HCT116 (cell line): ENCODE data around the gene IL17C. TPM values are rescaled to one million over a fixed set of nuclear protein-coding genes. Genes with fewer than 3 reads are reported as not detected.

ENCODE experiments used
- ATAC-seq: fragments of 200-7000 bp; cut with Tn5 transposase; 2 replicates; pipeline ENCODE4 v1.9.1; 2020; ENCODE audit warnings: mild to moderate bottlenecking, moderate library complexity
- BruUV-seq: library from RNA; stranded (reverse); fragments of 400-500 nt; replicated peaks from 2 replicates; lab custom pipeline; 2021; lab: Mats Ljungman, UMichigan
- CTCF ChIA-PET: fragments of 300-600 bp; sonication (Branson Sonifier 250); formaldehyde crosslinking; loops from one replicate; lab custom pipeline; 2021; ENCODE audit warnings: antibody characterized with exemption; lab: Charles Lee
- POLR2A ChIA-PET: fragments of 300-600, 350-600 bp; sonication (Branson Sonifier 250); formaldehyde crosslinking; loops from one replicate; lab custom pipeline; 2021; ENCODE audit warnings: antibody characterized with exemption; lab: Charles Lee
- RAD21 ChIA-PET, 2 experiments: fragments of 300-600 bp; sonication (Branson Sonifier 250); formaldehyde crosslinking; loops; one replicate each; lab custom pipeline; 2023; ENCODE audit warnings: low total read pairs in 2 of 2; ENCODE audit not compliant: uncharacterized antibody in 2 of 2, unreplicated experiment in 2 of 2, low non-redundant PET in 1 of 2; lab: Charles Lee
- DNase-seq: peaks from one replicate; pipeline ENCODE4 v3.0.0-alpha.2; 2010; ENCODE audit warnings: low read depth, low spot score
- H2AFZ ChIP-seq: fragments of 200-600 bp; shearing (Covaris generic), sonication (generic); 2 replicates; pipeline ENCODE4 v1.6.1; 2017; ENCODE audit warnings: low read depth, mixed run types, mixed read lengths, antibody characterized with exemption, low read length; ENCODE audit not compliant: poor library complexity, severe bottlenecking
- H3K27ac ChIP-seq: 2 replicates; pipeline ENCODE4 v1.5.1; 2012; ENCODE audit warnings: low read depth, low read length
- H3K27me3 ChIP-seq: fragments of 200-600 bp; sonication (generic); 2 replicates; pipeline ENCODE4 v1.6.1; 2016; ENCODE audit warnings: mixed run types, low read length, mixed read lengths; ENCODE audit not compliant: insufficient read depth
- H3K36me3 ChIP-seq, 2 experiments: fragments of 200-500 bp in 1 of 2; fragments of 200-600 bp in 1 of 2; sonication (Bioruptor generic) in 1 of 2; sonication (generic) in 1 of 2; 2 replicates each; pipeline versions ENCODE4 v1.5.1 to v1.6.1; 2014 to 2016; ENCODE audit warnings: low read length in 2 of 2, inconsistent platforms in 1 of 2, mixed read lengths in 1 of 2, mixed run types in 1 of 2; ENCODE audit not compliant: insufficient read depth in 2 of 2, control insufficient read depth in 1 of 2
- H3K4me1 ChIP-seq, 2 experiments: fragments of 200-600 bp in 1 of 2; sonication (generic) in 1 of 2; 2 replicates each; pipeline versions ENCODE4 v1.5.1 to v1.6.1; 2012 to 2017; ENCODE audit warnings: low read length in 2 of 2, inconsistent platforms in 1 of 2, mild to moderate bottlenecking in 1 of 2, mixed read lengths in 1 of 2, mixed run types in 1 of 2, moderate library complexity in 1 of 2; ENCODE audit not compliant: insufficient read depth in 2 of 2, control insufficient read depth in 1 of 2
- H3K4me2 ChIP-seq: fragments of 200-600 bp; sonication (generic); 2 replicates; pipeline ENCODE4 v1.6.1; 2017; ENCODE audit warnings: mixed run types, low read length, mixed read lengths
- H3K4me3 ChIP-seq, 2 experiments: fragments of 200-600 bp in 1 of 2; sonication (generic) in 1 of 2; replicated peaks in 1 of 2; 2 replicates each; pipeline ENCODE4 v1.5.1; 2011 to 2016; ENCODE audit warnings: low read length in 2 of 2, control low read depth in 1 of 2, low read depth in 1 of 2, mild to moderate bottlenecking in 1 of 2, mixed read lengths in 1 of 2, mixed run types in 1 of 2
- H3K79me2 ChIP-seq: fragments of 200-600 bp; sonication (generic); 2 replicates; pipeline ENCODE4 v1.6.1; 2017; ENCODE audit warnings: mild to moderate bottlenecking, mixed run types, low read length, moderate library complexity, mixed read lengths; ENCODE audit not compliant: insufficient read depth
- H3K9ac ChIP-seq: fragments of 200-600 bp; sonication (generic); 2 replicates; pipeline ENCODE4 v1.6.1; 2016; ENCODE audit warnings: low read length, mixed read lengths
- H3K9me2 ChIP-seq: fragments of 200-600 bp; sonication (generic), shearing (Covaris generic); 2 replicates; pipeline ENCODE4 v1.6.1; 2017; ENCODE audit warnings: mixed run types, mild to moderate bottlenecking, moderate library complexity; ENCODE audit not compliant: insufficient read depth
- H3K9me3 ChIP-seq, 2 experiments: fragments of 200-500 bp in 1 of 2; fragments of 200-600 bp in 1 of 2; sonication (Bioruptor generic) in 1 of 2; sonication (generic) in 1 of 2; 2 replicates each; pipeline ENCODE4 v1.6.1; 2014 to 2017; ENCODE audit warnings: low read length in 2 of 2, mixed read lengths in 2 of 2, inconsistent platforms in 1 of 2, low read depth in 1 of 2, mild to moderate bottlenecking in 1 of 2, mixed run types in 1 of 2, moderate library complexity in 1 of 2; ENCODE audit not compliant: control insufficient read depth in 1 of 2, insufficient read depth in 1 of 2
- H4K20me1 ChIP-seq: fragments of 200-600 bp; sonication (generic), shearing (Covaris generic); 2 replicates; pipeline ENCODE4 v1.6.1; 2017; ENCODE audit warnings: mixed run types, mild to moderate bottlenecking, moderate library complexity; ENCODE audit not compliant: insufficient read depth
- CBX3 ChIP-seq: IDR thresholded peaks from 2 replicates; pipeline ENCODE4 v1.6.1; 2012; ENCODE audit warnings: low read depth
- CEBPB ChIP-seq: IDR thresholded peaks from 2 replicates; pipeline ENCODE4 v1.6.1; 2012; ENCODE audit warnings: low read depth
- CTCF ChIP-seq, 3 experiments: fragments of 200-600 bp in 1 of 3; sonication (generic) in 1 of 3; IDR thresholded peaks in 2 of 3; conservative IDR thresholded peaks in 1 of 3; 2 replicates each; pipeline ENCODE4 v1.5.1; 2012 to 2017; ENCODE audit warnings: low read depth in 2 of 3, low read length in 2 of 3, antibody characterized with exemption in 1 of 3, borderline replicate concordance in 1 of 3, control low read depth in 1 of 3, mild to moderate bottlenecking in 1 of 3, mixed read lengths in 1 of 3, mixed run types in 1 of 3, moderate library complexity in 1 of 3; ENCODE audit not compliant: insufficient read depth in 1 of 3
- EZH2phosphoT487 ChIP-seq: fragments of 200-600 bp; IDR thresholded peaks from 2 replicates; pipeline ENCODE4 v1.6.1; 2018; ENCODE audit warnings: antibody characterized with exemption, borderline replicate concordance
- REST ChIP-seq: IDR thresholded peaks from 2 replicates; pipeline ENCODE4 v1.6.1; 2012; ENCODE audit warnings: low read depth
- TCF7L2 ChIP-seq: IDR thresholded peaks from 2 replicates; pipeline ENCODE4 v1.7.0; 2011; ENCODE audit warnings: borderline replicate concordance, inconsistent platforms; ENCODE audit not compliant: insufficient read depth, insufficient read length; ENCODE audit errors: extremely low read depth
- YY1 ChIP-seq: IDR thresholded peaks from 2 replicates; pipeline ENCODE4 v1.6.1; 2011; ENCODE audit warnings: low read length, low read depth, moderate library complexity, mild to moderate bottlenecking; ENCODE audit not compliant: insufficient replicate concordance; ENCODE audit errors: extremely low read depth
- intact Hi-C: fragments of 100-400 bp; cut with micrococcal nuclease; formaldehyde crosslinking; loops from 2 replicates; pipeline ENCODE4 v1.10.0; 2022
- total RNA-seq: library from RNA; stranded (reverse); gene quantifications from one replicate; pipeline ENCODE4 v1.2.1, GENCODE V29; 2021; ENCODE audit not compliant: unreplicated experiment

IL17C gene
- total RNA-seq, 1 experiment from 2014 or later, result not detected

DNA sequence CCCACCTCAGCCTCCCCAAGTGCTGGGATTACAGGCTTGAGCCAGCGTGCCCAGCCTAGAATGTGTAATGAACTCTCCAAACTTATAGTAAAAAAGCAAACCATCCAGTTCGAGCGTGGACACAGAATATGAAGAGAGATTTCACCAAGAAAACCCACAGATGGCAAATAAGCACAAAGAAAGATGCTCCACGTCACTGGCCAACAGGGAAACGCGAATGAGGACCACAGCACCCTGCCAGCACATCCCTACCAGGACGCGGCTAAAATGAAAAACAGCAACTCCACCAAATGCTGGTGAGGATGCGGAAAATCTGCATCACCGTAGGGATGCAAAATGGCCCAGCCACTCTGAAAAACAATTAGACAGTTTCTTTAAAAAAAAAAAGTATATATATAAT lies 23.1 kb downstream of the IL17C start:
- DNase-seq, result no peak
- Histone ChIP-seq H3K9ac (no peak overlapping the region), H3K27me3 (no peaks in the 10 kb centered on the region), H3K4me3 (no peak overlapping the region), H3K36me3 (peaks cover 4% of the 10 kb centered on the region in 2 experiments; a peak in 1 of 4 replicates), H2AFZ (no peak overlapping the region), H3K9me2 (no peaks in the 10 kb centered on the region), H3K4me2 (no peak overlapping the region), H3K9me3 (no peaks in the 10 kb centered on the region), H3K79me2 (peaks cover 36% of the 10 kb centered on the region), H3K4me1 (peaks cover 4 to 21% of the 10 kb centered on the region in 2 experiments; a peak in 3 of 4 replicates), H4K20me1 (no peaks in the 10 kb centered on the region), H3K27ac (no peak overlapping the region)
- ATAC-seq, result no peak
- RAD21 ChIA-PET, result interaction anchor here in 1 of 2 experiments (0.7 kb wide), 1 partner anchor 43 kb away, joined by 4 read pairs; no protein-coding TSS in a partner anchor
- intact Hi-C loops, result no loop called here
- TF ChIP-seq EZH2phosphoT487 (no peak), REST (no peak), TCF7L2 (no peak), YY1 (no peak), CTCF (IDR thresholded peaks at IDR 0.05 in 2 of 3, conservative IDR thresholded peaks at IDR 0.05 in 1 of 3; ENCODE audit: borderline replicate concordance in 1 of 3, insufficient read depth in 1 of 3, low read depth in 2 of 3, low read length in 2 of 3) (no peak), CBX3 (no peak), CEBPB (no peak)
- BruUV-seq, result no TSS peak
- CTCF ChIA-PET, result no interaction called here
- POLR2A ChIA-PET, result no interaction called here
